HG03442 (cell line): ENCODE data around the gene DDRGK1.
"Not testable (repeated sequence)": the region's sequence is repeated elsewhere in the genome, so short reads cannot be mapped to it uniquely, and the experiment has no call there.

Experiments used
- ATAC-seq: cut with Tn5 transposase; IDR thresholded peaks from one replicate; pipeline ENCODE4 v1.9.1; 2021; ENCODE audit warnings: mild to moderate bottlenecking, moderate library complexity; ENCODE audit not compliant: unreplicated experiment

Gene DDRGK1

GRCh38 chr20:3218307-3218988 is 14.0 kb upstream of the DDRGK1 start:
- ATAC-seq, result peak; percentile 70

GRCh38 chr20:3215359-3215917 is 11.0 kb upstream of the DDRGK1 start:
- not testable (repeated sequence) for ATAC-seq

- no peak for ATAC-seq
Observed at GRCh38 chr20:3213226-3213625, 8.7 kb upstream of the DDRGK1 start.

- ATAC-seq, result no peak
Observed at GRCh38 chr20:3210346-3210745, 5.9 kb upstream of the DDRGK1 start.

- ATAC-seq, result no peak
Observed at GRCh38 chr20:3209946-3210317, 5.5 kb upstream of the DDRGK1 start.

GRCh38 chr20:3209257-3209945 is 4.9 kb upstream of the DDRGK1 start, which contains the start of gene ITPA:
Gene ITPA, plus strand, starts transcription at chr20:3209498. Its CDS starts 54 bp downstream, at chr20:3209552.
- ATAC-seq, result no peak

- no peak for ATAC-seq
Observed at GRCh38 chr20:3208786-3209256, 4.3 kb upstream of the DDRGK1 start.

- ATAC-seq, result peak; percentile 4
Observed at GRCh38 chr20:3203315-3204123, 963 bp downstream of the DDRGK1 start.

GRCh38 chr20:3202965-3203314 is 1.5 kb downstream of the DDRGK1 start:
- no peak for ATAC-seq

- no peak for ATAC-seq
Observed at GRCh38 chr20:3199976-3200755, 4.3 kb downstream of the DDRGK1 start.

- no peak for ATAC-seq
Observed at GRCh38 chr20:3199206-3199605, 5.3 kb downstream of the DDRGK1 start.

GRCh38 chr20:3195590-3196237 is 8.8 kb downstream of the DDRGK1 start:
- ATAC-seq, result no peak

- no peak for ATAC-seq
Observed at GRCh38 chr20:3194617-3195280, 9.7 kb downstream of the DDRGK1 start.

- no peak for ATAC-seq
Observed at GRCh38 chr20:3193806-3194616, 10.5 kb downstream of the DDRGK1 start.

GRCh38 chr20:3192226-3193015 is 12.1 kb downstream of the DDRGK1 start:
- no peak for ATAC-seq

- no peak for ATAC-seq
Observed at GRCh38 chr20:3190681-3191111, 13.8 kb downstream of the DDRGK1 start.

- ATAC-seq, result no peak
Observed at GRCh38 chr20:3189561-3190131, 14.8 kb downstream of the DDRGK1 start.
